Choroid plexus epithelial cell (primary cell): ENCODE data around the gene NEDD4L.

Experiments
- DNase-seq: peaks from one replicate; pipeline ENCODE4 v3.0.0-alpha.2; 2010; ENCODE audit warnings: low read depth
- H3K4me3 ChIP-seq: 2 replicates; pipeline ENCODE4 v1.5.1; 2011; ENCODE audit warnings: low read depth, mild to moderate bottlenecking, control low read depth, low read length, moderate library complexity
- TF ChIP-seq, protein P1 (sequence below): conservative IDR thresholded peaks from 2 replicates; pipeline ENCODE4 v1.5.1; 2011; ENCODE audit warnings: low read depth, mild to moderate bottlenecking, control low read depth, inconsistent platforms, low read length, moderate library complexity

Gene NEDD4L

GRCh38 chr18:58402951-58403702 lies 359.1 kb downstream of the NEDD4L start:
- DNase-seq, result no peak
- TF ChIP-seq, protein P1, sequence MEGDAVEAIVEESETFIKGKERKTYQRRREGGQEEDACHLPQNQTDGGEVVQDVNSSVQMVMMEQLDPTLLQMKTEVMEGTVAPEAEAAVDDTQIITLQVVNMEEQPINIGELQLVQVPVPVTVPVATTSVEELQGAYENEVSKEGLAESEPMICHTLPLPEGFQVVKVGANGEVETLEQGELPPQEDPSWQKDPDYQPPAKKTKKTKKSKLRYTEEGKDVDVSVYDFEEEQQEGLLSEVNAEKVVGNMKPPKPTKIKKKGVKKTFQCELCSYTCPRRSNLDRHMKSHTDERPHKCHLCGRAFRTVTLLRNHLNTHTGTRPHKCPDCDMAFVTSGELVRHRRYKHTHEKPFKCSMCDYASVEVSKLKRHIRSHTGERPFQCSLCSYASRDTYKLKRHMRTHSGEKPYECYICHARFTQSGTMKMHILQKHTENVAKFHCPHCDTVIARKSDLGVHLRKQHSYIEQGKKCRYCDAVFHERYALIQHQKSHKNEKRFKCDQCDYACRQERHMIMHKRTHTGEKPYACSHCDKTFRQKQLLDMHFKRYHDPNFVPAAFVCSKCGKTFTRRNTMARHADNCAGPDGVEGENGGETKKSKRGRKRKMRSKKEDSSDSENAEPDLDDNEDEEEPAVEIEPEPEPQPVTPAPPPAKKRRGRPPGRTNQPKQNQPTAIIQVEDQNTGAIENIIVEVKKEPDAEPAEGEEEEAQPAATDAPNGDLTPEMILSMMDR, result no peak
- no peak overlapping the region for H3K4me3 ChIP-seq

DNA sequence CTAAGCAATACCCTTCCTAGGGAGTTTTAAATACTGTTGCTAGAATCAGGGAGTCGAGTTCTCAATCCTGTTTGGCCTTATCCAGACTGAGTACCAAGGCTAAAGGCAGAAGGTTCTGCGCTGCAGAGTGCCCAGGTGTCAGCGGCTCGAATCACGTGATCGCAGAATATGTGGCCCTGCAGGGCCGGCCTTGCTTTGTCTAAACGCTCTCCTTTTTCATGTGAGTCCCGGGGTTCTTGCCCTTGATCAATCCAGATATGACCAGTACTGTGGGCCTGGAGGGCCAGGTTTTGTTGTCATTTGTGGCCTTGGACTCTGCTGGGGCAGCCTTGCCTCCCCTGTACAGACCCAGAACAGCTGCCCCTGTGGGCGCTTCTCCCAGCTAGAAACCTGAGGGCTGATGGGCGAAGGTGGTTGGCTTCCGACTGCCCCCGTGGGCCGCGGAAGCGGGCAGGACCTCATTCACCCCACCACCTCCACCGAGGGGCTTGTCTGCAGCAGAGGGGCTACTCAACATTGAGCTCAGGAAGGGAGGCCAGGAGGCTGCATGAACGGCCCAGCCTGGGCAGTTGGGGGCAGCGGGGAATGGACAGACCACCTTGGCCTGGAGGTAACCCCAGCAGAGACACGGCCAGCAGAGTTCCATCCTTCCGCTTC lies 359.9 kb downstream of the NEDD4L start:
- H3K4me3 ChIP-seq, result no peak overlapping the region
- no peak for DNase-seq
- TF ChIP-seq, protein P1, result no peak

DNA sequence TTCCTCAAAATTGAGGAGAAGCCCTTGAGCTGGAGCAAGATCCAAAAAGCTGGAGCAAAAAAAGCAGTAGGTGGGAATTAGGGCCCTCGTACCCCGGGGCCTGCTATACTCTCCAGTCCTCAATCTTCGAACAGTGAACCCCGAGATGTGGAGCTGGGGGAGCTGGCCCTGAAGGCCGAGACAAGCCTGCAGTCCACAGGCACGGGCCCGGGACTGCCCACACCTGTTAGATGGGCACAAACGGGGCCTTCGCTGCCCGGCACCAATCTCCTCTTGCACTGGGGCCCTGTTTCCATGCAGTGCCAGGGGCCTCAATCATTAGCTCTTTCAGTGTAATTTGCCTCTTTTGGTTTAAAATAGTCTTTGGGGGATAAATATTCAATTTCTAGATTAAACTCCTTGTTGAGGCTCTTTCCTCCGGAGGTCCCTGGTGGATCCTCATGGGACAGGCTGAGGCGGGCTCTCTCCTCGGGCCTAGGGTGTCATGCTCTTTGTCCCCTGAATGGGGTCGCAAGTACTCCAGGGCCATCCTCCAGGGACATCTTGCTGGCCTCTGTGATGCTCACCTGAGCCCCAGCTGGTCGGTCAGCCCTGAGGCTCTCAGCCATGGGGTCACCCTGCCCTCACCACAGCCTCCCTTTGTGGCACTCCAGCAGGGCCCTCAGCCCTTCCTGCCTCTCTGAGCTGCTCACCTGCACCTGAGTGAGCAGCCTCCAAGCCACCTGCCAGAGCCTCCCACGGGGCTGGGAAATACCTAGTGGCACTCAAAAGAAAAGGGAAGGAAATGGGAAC lies 361.3 kb downstream of the NEDD4L start:
- DNase-seq, result no peak
- TF ChIP-seq, protein P1, result no peak

GRCh38 chr18:58407263-58407648 lies 363.2 kb downstream of the NEDD4L start:
- TF ChIP-seq, protein P1, result no peak
- no peak for DNase-seq
- no peak overlapping the region for H3K4me3 ChIP-seq

More for the DNA sequence above, 361.3 kb downstream of the NEDD4L start:
- no peak overlapping the region for H3K4me3 ChIP-seq

DNA sequence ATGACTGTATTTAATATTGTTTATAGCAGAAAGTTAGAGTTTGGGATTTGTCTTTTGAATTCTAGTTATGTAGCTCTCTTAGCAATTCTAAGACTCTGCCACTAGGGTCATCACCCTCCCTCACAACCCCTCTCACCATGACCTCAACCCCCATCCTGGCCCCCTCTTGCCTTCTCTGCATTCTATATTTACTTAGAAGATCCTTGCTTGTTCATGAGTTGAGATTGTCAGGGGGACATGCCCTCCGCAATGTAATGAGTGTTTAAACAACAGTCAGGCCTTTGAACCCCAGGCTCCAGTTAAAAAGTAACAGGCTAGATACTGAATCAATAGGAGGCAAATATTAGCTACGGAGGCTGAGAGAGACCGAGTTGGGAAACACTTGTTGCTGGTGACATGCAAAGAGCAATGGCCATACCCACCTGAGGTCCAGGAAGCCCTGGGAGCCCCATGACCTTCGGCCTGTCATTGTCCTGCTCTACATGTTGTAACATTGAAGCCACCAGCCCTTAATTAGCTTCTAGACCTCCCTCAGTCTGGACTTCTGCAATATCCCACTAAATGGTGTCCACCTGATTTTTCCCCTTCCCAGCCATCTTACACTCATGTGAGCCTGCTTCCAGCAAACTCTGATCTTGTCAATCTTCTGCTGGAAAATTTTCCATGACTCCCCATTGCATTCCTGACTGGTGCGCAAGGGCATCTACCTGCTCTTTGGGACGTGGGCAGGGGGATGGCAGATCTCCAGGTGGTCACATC lies 363.8 kb downstream of the NEDD4L start:
- H3K4me3 ChIP-seq, result no peak overlapping the region
- DNase-seq, result no peak
- TF ChIP-seq, protein P1, result peak; percentile 5

GRCh38 chr18:58408665-58409064 lies 364.6 kb downstream of the NEDD4L start:
- no peak for DNase-seq
- no peak overlapping the region for H3K4me3 ChIP-seq
- TF ChIP-seq, protein P1, result no peak
